ENCODE measurements around the gene RBCK1. TPM values are rescaled to one million over a fixed set of nuclear protein-coding genes. Genes with fewer than 3 reads are reported as not detected.
"Not testable (repeated sequence)": the region's sequence is repeated elsewhere in the genome, so short reads cannot be mapped to it uniquely, and the experiment has no call there.

RBCK1 gene
- total RNA-seq, 1 experiment from 2014 or later, result 155 TPM

- no peak for DNase-seq (ENCODE audit: low read depth)
Observed at GRCh38 chr20:469746-470490, 61.8 kb downstream of the RBCK1 start.

GRCh38 chr20:472137-472846 lies 64.2 kb downstream of the RBCK1 start:
- DNase-seq (ENCODE audit: low read depth), result no peak

- peak; percentile 30 for DNase-seq (ENCODE audit: low read depth)
Observed at GRCh38 chr20:472889-473292, 64.8 kb downstream of the RBCK1 start.

- no peak for DNase-seq (ENCODE audit: low read depth)
Observed at GRCh38 chr20:474581-474980, 66.5 kb downstream of the RBCK1 start.

GRCh38 chr20:475463-476357 lies 67.6 kb downstream of the RBCK1 start:
- no peak for DNase-seq (ENCODE audit: low read depth)

GRCh38 chr20:476561-477249 lies 68.6 kb downstream of the RBCK1 start:
- not testable (repeated sequence) for DNase-seq (ENCODE audit: low read depth)

- no peak for DNase-seq (ENCODE audit: low read depth)
Observed at GRCh38 chr20:478010-478948, 70.2 kb downstream of the RBCK1 start.

- DNase-seq (ENCODE audit: low read depth), result peak; percentile 74
Observed at GRCh38 chr20:478949-479429, 70.9 kb downstream of the RBCK1 start.

- DNase-seq (ENCODE audit: low read depth), result no peak
Observed at GRCh38 chr20:479487-479886, 71.4 kb downstream of the RBCK1 start.

GRCh38 chr20:480044-480443 lies 71.9 kb downstream of the RBCK1 start:
- no peak for DNase-seq (ENCODE audit: low read depth)

GRCh38 chr20:481167-481566 lies 73.1 kb downstream of the RBCK1 start:
- no peak for DNase-seq (ENCODE audit: low read depth)

Other genes starting within 250 kb of the RBCK1 start
- gene DEFB128, start 218.6 kb upstream of the RBCK1 start, total RNA-seq (2014; rRNA removed; shearing (Covaris generic)), result not detected in 2 replicates
- gene DEFB129, start 181.0 kb upstream of the RBCK1 start, total RNA-seq (2014; rRNA removed; shearing (Covaris generic)), result 1.1 and 4.7 TPM in 2 replicates
- gene DEFB132, start 150.6 kb upstream of the RBCK1 start, total RNA-seq (2014; rRNA removed; shearing (Covaris generic)), result 0.05 TPM in 1 of 2 replicates, not detected in the other
- 0.91 and 2.2 TPM in 2 replicates for gene C20orf96, start 117.5 kb upstream of the RBCK1 start, total RNA-seq (2014; rRNA removed; shearing (Covaris generic))
- gene ZCCHC3, start 110.7 kb upstream of the RBCK1 start, total RNA-seq (2014; rRNA removed; shearing (Covaris generic)), result 12.7 and 16.9 TPM in 2 replicates
- 5.1 and 16.5 TPM in 2 replicates for gene SOX12, start 82.7 kb upstream of the RBCK1 start, total RNA-seq (2014; rRNA removed; shearing (Covaris generic))
- gene NRSN2, start 61.2 kb upstream of the RBCK1 start, total RNA-seq (2014; rRNA removed; shearing (Covaris generic)), result 102 and 149 TPM in 2 replicates
- 34.1 and 35.5 TPM in 2 replicates for gene TRIB3, start 27.5 kb upstream of the RBCK1 start, total RNA-seq (2014; rRNA removed; shearing (Covaris generic))
- 42.4 and 53.2 TPM in 2 replicates for gene TBC1D20, start 54.2 kb downstream of the RBCK1 start, total RNA-seq (2014; rRNA removed; shearing (Covaris generic))
- gene CSNK2A1, start 135.5 kb downstream of the RBCK1 start, total RNA-seq (2014; rRNA removed; shearing (Covaris generic)), result 146 and 269 TPM in 2 replicates
- not detected in 2 replicates for gene TCF15, start 202.0 kb downstream of the RBCK1 start, total RNA-seq (2014; rRNA removed; shearing (Covaris generic))
- gene SRXN1, start 244.9 kb downstream of the RBCK1 start, total RNA-seq (2014; rRNA removed; shearing (Covaris generic)), result 48.0 and 53.7 TPM in 2 replicates